GM19240 (cell line): ENCODE measurements around the gene DNAJC3.
"Not testable (repeated sequence)": the region's sequence is repeated elsewhere in the genome, so short reads cannot be mapped to it uniquely, and the experiment has no call there.

Source experiments
- DNase-seq: peaks from one replicate; pipeline ENCODE4 v3.0.0; 2011; ENCODE audit warnings: low spot score; ENCODE audit not compliant: insufficient read length

The DNAJC3 gene

DNA sequence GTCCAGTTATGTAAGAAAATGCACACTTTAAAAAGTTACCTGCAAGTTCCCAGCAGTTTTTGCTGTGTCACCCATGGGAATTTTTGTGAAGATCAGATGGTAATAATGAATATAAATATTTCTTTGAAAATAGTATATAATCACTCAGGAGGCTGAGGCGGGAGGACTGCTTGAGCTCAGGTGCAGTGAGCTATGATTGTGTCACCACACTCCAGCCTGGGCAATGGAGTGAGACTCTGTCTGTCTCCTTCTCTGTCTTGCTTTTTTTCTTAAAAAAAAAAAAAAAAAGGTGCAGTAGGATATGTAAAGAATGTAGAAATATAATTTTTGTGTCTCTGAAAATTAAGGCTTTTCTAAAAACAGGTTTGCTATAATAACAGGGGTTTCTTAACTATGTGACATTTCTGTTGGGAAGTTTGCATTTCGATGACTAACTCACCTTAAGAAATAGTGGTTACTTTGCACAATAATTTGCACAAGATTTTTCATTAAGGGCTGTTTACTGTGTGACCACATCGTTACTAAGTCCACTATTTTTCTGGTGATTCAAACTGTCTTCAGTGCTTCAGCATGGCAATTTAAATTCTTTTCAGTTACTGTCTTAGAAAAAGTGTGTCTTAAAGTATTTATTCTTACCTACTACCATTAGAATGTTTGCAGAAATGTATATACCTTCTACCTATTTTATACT is 37.3 kb downstream of the DNAJC3 start:
- DNase-seq = no peak

DNA sequence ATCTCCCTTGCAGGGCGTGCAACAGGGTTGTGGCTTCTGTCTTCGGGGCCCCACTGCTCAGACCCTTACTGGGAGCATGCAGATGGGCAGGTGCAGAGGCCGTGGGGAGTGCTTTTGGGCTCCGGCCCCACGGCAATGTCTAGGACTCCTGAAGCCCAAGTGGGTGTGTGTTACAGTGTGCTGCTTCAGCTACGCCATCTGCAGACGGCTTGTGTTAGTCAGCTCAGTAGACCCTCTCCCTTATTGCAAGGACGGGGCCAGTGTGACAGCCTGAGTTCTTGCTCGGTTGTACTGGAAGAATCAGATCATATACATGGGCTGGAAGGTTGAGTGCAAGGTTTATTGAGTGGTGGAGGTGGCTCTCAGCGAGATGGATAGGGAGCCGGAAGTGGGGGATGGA is 39.3 kb downstream of the DNAJC3 start:
- no peak for DNase-seq

DNA sequence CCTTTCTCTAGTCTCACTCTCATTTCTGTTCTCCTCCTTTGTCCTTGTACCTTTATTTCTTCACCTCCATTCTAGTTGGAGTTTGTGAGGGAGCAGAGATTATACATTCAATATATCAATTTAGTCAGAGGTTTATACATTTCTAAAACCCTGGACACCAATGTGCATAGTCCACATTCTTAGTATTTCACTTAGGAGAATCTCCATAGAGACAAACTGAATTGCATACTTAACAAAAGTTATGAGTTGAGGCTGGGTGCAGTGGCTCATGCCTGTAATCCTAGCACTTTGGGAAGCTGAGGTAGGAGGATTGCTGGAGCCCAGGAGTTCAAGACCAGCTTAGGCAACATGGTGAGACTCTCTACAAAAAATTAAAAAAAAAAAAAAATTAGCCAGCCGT is 45.3 kb downstream of the DNAJC3 start:
- DNase-seq = no peak

DNA sequence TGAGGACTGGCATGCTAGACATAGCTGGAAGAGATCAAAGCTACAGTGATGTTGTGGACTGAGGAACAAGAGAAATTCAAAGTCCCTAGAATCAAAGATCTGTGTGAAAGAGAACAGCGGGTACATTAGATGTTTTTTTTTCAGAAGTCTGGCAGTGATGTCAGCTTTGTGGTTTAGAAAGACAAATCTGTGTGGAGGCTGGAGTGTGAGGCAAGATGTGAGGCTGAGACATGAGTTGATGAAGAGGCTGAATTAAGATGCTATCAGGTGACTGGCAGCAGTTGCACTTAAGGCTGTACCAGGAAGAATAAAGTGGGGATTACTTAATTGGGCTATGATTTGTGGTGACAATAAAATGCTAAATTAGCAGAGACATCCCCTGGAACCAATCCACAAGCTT is 46.5 kb downstream of the DNAJC3 start:
- no peak for DNase-seq

DNA sequence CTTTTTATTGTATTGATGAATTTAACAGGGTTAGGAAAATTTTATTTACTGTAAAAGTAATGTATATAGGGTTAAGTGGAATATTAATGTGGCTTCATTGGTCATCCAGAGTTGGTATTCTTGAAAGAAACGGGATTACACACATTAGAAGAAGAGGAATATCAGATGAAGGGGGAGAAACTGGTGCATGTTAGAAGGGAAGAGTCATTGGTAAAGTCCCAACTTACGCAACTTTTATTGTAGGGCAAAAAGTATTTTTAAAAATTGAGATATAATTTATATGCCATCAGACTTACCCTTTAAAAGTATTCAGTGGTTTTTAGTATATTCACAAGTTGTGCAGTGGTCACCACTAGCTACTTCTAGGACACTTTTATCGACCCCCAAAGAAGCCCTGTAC is 47.3 kb downstream of the DNAJC3 start:
- no peak for DNase-seq

DNA sequence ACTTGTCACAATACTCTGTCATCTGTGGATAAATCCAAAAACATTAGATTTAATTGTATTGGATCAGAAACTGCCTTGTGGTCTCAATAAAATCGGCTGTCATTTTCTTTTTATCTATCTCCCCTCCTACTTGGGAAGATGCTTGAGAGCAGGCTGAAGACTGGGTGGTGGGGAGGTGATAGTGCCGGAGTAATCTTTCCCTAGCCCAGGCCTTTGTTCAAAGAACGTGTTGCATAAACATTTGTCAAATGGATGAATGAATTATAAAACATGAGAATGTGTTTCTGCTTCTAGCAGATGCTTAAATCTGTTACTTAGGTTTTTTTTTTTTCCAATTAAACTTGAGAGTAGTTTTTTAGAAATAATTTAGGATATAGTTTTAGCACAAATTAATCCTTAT is 49.9 kb downstream of the DNAJC3 start:
- no peak for DNase-seq

DNA sequence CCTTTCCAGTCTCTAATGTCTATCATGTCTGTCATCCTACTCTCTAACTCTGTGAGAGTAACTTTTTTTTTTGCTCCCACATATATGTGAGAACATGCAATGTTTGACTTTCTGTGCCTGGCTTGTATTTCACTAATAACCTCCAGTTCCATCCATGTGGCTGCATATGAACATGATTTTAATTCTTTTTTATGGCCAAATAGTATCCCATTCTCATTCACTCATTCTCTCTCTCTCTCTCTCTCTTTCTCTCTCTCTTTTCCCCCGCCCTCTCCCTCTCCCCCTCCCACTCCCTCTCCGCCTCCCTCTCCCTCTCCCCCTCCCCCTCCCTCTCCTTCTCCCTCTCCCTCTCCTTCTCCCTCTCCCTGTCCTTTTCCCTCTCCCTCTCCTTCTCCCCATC is 52.0 kb downstream of the DNAJC3 start:
- no peak for DNase-seq

DNA sequence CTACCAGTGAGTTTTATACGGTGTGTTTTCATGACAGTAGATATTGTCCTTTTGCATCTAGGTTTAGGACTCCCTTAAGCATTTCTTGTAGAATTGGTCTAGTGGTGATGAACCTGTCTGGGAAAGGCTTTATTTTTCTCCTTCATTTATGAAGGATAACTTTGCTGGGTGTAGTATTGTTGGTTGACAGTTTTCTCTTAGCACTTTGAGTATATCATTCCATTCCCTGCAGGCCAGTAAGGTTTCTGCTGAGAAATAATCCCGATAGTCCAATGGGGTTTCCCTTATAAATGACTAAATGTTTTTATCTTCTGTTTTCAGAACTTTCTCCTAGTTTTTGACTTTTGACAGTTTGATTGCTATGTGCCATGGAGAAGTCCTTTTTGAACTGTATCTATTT is 57.2 kb downstream of the DNAJC3 start:
- no peak for DNase-seq

DNA sequence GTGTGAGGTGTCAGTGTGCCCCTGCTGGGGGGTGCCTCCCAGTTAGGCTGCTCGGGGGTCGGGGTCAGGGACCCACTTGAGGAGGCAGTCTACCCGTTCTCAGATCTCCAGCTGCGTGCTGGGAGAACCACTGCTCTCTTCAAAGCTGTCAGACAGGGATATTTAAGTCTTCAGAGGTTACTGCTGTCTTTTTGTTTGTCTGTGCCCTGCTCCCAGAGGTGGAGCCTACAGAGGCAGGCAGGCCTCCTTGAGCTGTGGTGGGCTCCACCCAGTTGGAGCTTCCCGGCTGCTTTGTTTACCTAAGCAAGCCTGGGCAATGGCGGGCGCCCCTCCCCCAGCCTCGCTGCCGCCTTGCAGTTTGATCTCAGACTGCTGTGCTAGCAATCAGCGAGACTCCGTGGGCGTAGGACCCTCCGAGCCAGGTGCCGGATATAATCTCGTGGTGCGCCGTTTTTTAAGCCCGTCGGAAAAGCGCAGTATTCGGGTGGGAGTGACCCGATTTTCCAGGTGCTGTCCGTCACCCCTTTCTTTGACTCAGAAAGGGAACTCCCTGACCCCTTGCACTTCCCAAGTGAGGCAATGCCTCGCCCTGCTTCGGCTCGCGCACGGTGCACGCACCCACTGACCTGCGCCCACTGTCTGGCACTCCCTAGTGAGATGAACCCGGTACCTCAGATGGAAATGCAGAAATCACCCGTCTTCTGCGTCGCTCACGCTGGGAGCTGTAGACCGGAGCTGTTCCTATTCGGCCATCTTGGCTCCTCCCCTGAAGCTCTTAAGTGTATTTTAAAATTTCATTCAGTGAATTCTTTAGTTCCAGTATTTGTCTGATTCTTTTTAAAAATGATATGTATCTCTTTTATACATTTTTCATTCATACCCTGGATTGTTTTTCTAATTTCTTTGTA is 63.4 kb downstream of the DNAJC3 start:
- DNase-seq = not testable (repeated sequence)

DNA sequence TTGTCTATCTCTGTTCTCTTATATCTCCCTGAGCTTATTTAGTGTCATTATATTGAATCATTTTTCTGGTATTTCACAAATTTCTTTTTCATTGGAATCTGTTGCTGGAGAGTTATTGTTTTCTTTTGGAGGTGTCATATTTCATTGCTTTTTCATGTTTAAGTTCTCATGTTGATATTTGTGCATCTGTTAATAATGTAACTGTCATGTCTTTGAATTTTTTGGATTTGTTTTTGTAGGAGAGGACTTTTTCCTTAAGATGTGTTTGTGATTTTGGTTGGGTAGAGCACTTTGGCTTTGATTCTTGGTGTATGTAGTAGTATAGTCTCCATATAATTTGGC is 64.0 kb downstream of the DNAJC3 start:
- no peak for DNase-seq

DNA sequence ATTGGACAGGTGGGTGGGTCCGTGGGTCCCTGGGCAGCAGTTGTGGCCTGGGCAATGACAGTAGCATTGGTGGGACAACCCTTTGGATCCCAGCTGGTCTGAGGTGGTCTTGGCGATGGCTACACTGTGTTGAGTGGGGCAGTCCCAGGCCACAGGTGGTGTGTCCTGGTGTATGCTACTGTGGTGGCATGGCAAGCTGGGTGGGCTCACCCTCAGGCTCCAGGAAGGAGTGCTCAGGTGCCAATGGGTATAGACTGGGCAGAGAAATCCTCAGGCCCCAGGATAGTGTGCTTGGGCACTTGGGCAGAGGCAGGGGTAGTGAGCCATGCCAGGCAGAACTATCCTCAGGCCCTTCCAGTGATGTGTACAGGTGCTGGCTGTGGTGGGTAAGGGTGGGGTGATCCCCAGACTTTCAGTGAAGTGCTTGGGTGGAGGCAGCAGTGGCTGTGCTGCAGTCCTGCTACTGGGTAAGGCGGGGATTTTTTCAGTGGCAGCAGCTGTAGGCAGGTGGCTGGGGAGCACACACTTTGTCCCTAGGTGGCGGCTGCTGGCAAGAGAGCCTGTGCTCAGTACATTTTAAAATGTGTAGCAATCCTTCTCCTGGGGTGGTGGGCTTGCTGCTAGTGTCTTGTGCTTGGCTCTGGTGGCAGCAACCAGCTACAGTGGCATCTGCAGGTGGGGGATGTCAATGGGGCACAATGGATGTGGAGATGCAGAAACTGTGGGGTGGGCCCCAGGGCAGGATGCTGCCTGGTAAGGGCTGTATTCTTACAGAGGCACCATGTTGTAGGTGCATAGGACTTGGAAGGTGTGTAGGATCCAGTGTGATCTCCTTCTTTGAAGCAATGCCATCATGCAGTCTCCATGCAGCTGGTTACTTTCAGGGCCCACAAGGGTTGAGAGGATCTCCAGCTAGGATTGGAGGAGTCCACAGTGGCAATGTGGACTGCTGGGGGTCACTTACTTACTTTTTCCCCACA is 64.9 kb downstream of the DNAJC3 start:
- DNase-seq = no peak

DNA sequence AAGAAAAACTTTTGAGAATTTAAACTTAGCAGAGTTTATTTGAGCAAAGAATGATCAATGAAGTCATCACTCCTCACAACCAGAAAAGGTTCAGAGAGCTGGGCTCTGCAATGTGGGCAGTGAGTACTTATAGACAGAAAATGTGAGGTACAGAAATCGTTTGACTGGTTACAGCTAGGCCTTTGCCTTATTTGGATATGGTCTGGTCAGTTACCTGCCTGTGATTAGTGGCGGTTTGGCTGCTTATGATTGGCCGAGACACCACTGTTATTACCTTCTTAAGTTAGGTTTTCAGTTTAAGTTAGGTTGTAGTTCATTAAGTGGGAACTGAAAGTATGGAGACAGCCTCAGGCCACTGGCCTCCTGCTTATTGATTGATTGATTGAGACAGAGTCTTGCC is 66.3 kb downstream of the DNAJC3 start:
- no peak for DNase-seq

DNA sequence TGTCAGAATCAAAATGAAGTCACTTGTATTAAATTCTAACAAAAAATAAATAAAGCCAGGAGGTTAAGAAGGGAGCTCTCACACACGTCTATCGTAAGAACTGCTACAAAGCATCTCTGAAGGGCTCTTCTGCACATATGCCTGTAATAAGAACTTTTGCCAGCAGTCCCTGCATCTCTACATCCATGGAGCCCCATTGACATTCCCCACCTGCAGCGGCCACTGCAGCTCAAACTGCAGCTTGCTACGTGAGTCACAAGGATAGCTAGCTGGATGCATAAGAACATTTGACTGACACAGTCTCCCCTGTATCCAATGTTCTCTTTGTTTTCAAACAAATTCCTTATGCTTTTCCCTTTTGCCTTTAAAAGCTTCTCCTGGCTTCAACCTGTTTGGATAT is 68.3 kb downstream of the DNAJC3 start:
- no peak for DNase-seq

DNA sequence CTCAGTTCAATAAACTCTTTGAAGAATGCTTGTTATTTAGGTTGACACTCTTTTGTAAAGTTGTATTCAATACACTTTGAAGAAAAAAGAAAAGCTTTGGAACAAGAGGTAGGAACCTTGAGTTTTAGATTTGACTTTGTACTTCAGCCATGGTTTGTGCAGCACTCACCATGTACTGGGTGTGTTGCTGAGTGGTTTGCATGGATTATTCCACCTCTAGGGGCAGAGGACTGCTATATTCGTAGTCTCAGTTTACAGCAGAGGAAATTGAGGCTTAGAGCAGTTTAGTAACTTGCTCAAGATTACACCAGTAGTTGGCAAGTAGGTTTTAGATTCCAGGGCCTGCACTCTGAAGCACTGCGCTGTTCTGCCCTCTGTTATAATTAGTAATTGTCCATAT is 68.8 kb downstream of the DNAJC3 start:
- no peak for DNase-seq

DNA sequence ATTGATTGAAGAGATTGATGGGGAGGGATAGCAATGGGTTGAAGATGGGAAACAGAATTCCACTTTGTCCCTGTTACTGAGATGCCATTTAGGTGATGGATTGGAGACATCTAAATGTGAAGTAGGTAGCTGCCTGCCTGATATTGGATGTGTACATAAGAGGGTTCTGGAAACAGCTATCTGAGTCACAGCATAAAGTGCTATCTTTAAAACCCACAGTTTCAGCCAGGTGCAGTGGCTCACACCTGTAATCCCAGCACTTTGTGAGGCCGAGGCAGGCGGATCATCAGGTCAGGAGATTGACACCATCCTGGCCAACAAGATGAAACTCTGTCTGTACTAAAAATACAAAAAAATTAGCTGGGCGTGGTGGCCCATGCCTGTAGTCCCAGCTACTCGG is 72.6 kb downstream of the DNAJC3 start:
- DNase-seq = no peak

DNA sequence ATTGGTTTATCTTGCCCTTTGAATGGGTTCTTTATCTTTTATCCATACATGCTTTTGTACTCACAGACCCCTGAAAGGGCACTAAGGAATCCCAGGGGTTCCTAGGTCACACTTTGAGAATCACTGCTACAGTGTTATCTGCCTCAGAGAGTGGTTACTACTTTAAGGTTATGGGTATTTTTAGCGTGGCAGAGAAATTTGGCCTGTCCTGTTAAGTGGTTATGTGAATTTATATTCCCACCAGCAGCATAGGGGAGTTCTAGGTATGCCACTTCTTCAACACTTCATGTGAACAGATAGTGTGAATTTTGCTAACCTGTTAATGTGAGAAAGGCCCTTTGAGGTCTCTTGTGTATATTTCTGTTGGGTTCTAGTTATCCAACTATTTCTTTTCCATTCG is 75.7 kb downstream of the DNAJC3 start:
- DNase-seq = no peak

DNA sequence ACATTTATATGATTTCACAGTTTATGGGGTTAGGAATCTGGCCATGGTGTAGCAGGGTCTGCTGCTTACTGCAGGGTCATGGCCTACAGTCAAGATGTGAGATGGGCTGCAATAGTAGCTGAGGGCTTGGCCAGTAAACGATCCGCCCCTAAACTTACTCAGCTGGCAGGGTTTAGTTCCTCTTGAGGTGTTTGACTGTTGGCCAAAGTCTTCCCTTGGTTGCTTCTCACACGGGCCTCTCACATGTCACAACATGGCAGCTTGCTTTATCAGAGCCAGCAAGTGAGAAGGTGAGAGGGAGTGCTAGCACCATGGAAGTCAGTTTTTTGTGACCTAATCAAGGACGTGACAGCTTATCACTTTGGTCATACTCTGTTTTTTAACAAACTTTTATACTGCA is 77.1 kb downstream of the DNAJC3 start:
- DNase-seq = no peak

DNA sequence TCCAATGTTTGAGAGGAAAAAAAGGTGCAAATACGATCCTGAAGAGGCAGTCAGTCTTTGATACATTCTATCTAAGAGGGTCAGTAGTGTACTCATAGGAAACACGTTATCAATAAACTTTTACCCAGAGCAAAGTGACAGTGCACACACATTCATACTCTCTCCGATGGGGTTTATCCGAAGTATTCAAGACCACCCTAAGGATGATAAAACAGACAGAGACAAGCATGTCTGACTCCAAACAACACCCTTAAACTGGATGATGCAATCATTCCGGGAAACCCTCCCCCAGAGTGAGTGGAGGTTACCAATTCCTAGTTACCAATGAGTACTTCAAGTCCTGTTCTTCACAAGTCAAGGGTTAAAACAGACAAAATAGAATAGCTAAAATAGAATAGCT is 79.1 kb downstream of the DNAJC3 start:
- no peak for DNase-seq

DNA sequence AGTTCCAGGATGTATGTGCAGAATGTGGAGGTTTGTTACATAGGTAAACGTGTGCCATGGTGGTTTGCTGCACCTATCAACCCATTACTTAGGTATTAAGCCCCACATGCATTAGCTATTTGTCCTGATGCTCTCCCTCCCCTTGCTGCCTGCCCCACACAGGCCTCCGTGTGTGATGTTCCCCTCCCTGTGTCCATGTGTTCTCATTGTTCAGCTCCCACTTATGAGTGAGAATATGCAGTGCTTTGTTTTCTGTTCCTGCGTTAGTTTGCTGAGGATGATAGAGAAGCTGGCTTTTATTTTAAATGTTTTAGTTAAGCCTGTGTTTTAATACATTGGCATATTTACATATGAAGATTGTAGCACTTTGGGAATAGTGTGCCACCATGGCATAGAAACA is 85.7 kb downstream of the DNAJC3 start:
- not testable (repeated sequence) for DNase-seq

DNA sequence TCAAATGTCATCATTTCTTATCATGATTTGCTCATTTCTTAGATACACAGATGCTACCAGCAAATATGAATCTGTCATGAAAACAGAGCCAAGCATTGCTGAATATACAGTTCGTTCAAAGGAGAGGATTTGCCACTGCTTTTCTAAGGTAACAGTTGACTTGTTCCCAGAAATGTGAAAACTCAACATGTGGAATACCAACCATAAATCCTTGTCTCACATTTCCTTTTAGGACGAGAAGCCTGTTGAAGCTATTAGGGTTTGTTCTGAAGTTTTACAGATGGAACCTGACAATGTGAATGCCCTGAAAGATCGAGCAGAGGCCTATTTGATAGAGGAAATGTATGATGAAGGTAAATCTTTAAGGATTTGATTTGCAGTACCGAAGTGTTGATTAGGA is 86.7 kb downstream of the DNAJC3 start:
- DNase-seq = no peak

DNA sequence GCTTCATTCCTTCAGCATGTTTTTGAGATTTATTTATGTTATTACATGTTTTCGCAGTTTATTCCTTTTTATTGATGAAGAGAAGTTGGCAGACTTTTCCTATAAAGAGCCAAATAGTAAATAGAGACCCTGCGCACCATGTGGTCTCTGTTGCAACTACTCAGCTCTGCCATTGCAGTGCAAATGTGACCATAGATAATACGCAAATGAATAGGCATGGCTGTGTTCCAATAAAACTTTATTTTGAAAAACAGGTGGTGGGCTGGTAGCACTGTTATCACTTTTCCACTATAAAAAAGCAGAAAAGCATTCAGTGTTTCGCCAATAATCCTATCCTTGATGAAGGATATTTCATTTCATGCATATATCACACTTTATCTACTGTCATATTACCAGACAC is 95.0 kb downstream of the DNAJC3 start:
- no peak for DNase-seq

DNA sequence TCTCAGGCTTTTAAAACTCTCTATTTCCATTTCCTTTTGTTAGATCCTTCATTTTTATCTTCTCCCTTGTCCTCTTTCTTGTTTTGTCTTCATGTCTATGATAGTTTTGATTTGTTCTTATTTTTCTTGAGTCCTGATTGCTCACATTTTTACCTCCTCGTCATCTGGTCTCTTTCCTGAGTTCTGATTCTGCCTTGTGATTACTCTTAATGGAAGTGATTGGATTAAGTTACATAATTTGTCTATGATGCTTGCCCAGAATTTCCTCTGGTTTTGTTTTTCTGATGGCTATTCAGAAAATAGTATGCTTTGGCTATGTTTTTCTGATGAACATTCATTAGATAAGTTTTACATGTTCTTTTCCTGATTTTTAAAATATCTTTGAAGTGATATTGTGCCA is 102.6 kb downstream of the DNAJC3 start:
- no peak for DNase-seq
